K562 (cell line): ENCODE measurements around the gene BID. TPM values are rescaled to one million over a fixed set of nuclear protein-coding genes. Genes with fewer than 3 reads are reported as not detected.
A peak's percentile ranks its signal among the peaks of the same experiment; 100 is the strongest.

Source experiments
- CBFB ChIP-seq: sonication (generic); formaldehyde crosslinking; IDR thresholded peaks from 2 replicates; pipeline ENCODE4 v1.4.0; 2020; ENCODE audit warnings: mild to moderate bottlenecking, missing genetic modification reagents
- FOXP1 ChIP-seq: sonication (generic); formaldehyde crosslinking; IDR thresholded peaks from 2 replicates; pipeline ENCODE4 v1.8.0; 2022; ENCODE audit warnings: mild to moderate bottlenecking, missing genetic modification reagents
- GABPA ChIP-seq: fragments of 200-800 bp; sonication (Bioruptor generic); conservative IDR thresholded peaks from 2 replicates; pipeline ENCODE4 v1.6.1; 2016; ENCODE audit warnings: low read depth, missing genetic modification characterization, missing compliant biosample characterization
- JUNB ChIP-seq: fragments of 450-650 bp; formaldehyde crosslinking; conservative IDR thresholded peaks from 2 replicates; pipeline ENCODE4 v1.4.0; 2020; ENCODE audit warnings: mild to moderate bottlenecking
- KDM2B ChIP-seq: fragments of 250-450 bp; sonication (Bioruptor Pico); IDR thresholded peaks from 2 replicates; pipeline ENCODE4 v1.8.0; 2021; ENCODE audit warnings: mild to moderate bottlenecking, moderate library complexity
- KDM5B ChIP-seq: fragments of 200-600 bp; sonication (generic); IDR thresholded peaks from 2 replicates; pipeline ENCODE4 v1.6.1; 2012; ENCODE audit warnings: low read depth, mild to moderate bottlenecking, moderate library complexity, low read length, control low read depth, inconsistent platforms; ENCODE audit not compliant: insufficient replicate concordance
- MYC ChIP-seq, 2 experiments: fragments of 250-450 bp in 1 of 2; sonication (Bioruptor Pico) in 1 of 2; IDR thresholded peaks; 2 replicates each; pipeline versions ENCODE4 v1.5.1 to v1.6.1; 2012 to 2021; ENCODE audit warnings: low read depth in 2 of 2, borderline replicate concordance in 1 of 2, improper control_type of control experiment in 1 of 2, low read length in 1 of 2, mild to moderate bottlenecking in 1 of 2, moderate library complexity in 1 of 2
- POLR2A ChIP-seq: fragments of 450-650 bp; conservative IDR thresholded peaks from 2 replicates; pipeline ENCODE4 v1.6.1; 2016
- SIN3A ChIP-seq, 2 experiments: fragments of 150-350 bp in 1 of 2; IDR thresholded peaks; 2 replicates each; pipeline ENCODE4 v1.6.1; 2011 to 2016; ENCODE audit warnings: borderline replicate concordance in 2 of 2, low read depth in 2 of 2, low read length in 2 of 2, mild to moderate bottlenecking in 2 of 2, moderate library complexity in 2 of 2; ENCODE audit not compliant: control insufficient read depth in 1 of 2
- XRCC5 ChIP-seq: fragments of 200-400 bp; formaldehyde crosslinking; IDR thresholded peaks from 2 replicates; pipeline ENCODE4 v1.6.1; 2017; ENCODE audit warnings: low read depth, mild to moderate bottlenecking, low read length
- ZNF24 ChIP-seq: fragments of 450-650 bp; IDR thresholded peaks from 2 replicates; pipeline ENCODE4 v1.6.1; 2016
- ZNF551 ChIP-seq: fragments of 250-450 bp; sonication (Bioruptor Pico); IDR thresholded peaks from 2 replicates; pipeline ENCODE4 v1.5.0; 2021; ENCODE audit warnings: mild to moderate bottlenecking, moderate library complexity
- polyA plus RNA-seq, 8 experiments: library from polyadenylated mRNA; depleted of rRNA in 4 of 8; stranded (reverse) in 5 of 8; unstranded in 3 of 8; fragments of >200 nt; fragmentation: Nextera tagmentation in 2 of 8; fragmentation: Illumina TruSeq in 1 of 8; extraction: Ambion mirVana in 2 of 8; extraction: Trizol in 1 of 8; gene quantifications; 2 replicates each; pipeline versions ENCODE4 v1.2.1 to v1.2.3, GENCODE V29; 2011 to 2014; ENCODE audit warnings: inconsistent platforms in 1 of 8, missing spikeins in 1 of 8
- total RNA-seq, 7 experiments: library from RNA; depleted of rRNA in 6 of 7; stranded (reverse); fragments of >200 nt in 6 of 7; fragmentation: Illumina TruSeq in 2 of 7; extraction: Trizol in 2 of 7; gene quantifications; 2 replicates each; pipeline versions ENCODE4 v1.2.1 to v1.2.3, GENCODE V29; 2011 to 2021; ENCODE audit warnings: low replicate concordance in 1 of 7
- TF ChIP-seq, protein P1 (sequence below), 2 experiments: fragments of 450-650 bp; conservative IDR thresholded peaks; 2 replicates each; pipeline ENCODE4 v1.6.1; 2017; ENCODE audit warnings: mild to moderate bottlenecking in 2 of 2, moderate library complexity in 2 of 2
- TF ChIP-seq, protein P2 (sequence below): sonication (generic); formaldehyde crosslinking; IDR thresholded peaks from 2 replicates; pipeline ENCODE4 v1.5.0; 2020; ENCODE audit warnings: missing genetic modification reagents
- TF ChIP-seq, protein P3 (sequence below): fragments of 450-650 bp; formaldehyde crosslinking; IDR thresholded peaks from 2 replicates; pipeline ENCODE4 v1.4.0; 2020; ENCODE audit warnings: mild to moderate bottlenecking, mixed read lengths
- TF ChIP-seq, protein P4 (sequence below): fragments of 450-650 bp; conservative IDR thresholded peaks from 2 replicates; pipeline ENCODE4 v1.6.1; 2016; ENCODE audit warnings: missing genetic modification characterization, low read depth, mild to moderate bottlenecking, missing compliant biosample characterization, moderate library complexity
- TF ChIP-seq, protein P5 (sequence below): sonication (generic); formaldehyde crosslinking; IDR thresholded peaks from 2 replicates; pipeline ENCODE4 v1.8.0; 2022; ENCODE audit warnings: mild to moderate bottlenecking, missing genetic modification reagents

The BID gene
- total and polyA plus RNA-seq, 9 of the 15 experiments (the other 6 are each of a cell fraction or from before 2014, with no cell fraction given), result 5.2 to 209 (median 63.7) TPM

DNA sequence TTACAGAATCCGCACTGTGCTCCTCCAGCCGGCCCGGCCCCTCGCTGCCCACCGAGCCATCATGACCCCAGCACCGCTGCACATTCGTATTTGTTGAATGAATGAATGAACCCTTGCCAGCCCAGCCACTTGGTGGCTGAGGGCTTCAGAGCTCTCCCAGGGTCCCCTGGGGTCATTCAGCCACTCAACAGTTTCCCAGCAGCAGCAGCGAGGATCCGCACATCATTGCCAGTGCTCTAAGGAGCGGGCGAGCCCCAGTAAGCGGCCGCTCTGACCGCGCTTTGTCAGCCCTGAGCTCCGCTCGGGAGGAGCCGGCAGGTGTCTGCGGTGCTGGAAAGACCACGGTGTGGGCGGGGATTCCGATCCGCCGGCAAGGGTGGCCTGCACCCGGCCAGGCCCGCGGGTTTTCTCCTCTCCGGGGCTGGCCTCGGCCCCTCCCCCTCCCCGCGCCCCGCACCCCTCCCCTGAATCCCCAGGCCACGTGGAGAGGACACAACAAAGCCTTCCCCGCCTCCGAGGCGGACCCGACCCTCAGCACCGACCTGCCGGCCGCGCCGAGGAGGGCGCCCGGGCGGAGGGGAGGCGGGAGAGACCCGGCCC is 563 bp downstream of the BID start (continued):
- TF ChIP-seq MYC (IDR thresholded peaks at IDR 0.05; ENCODE audit: low read depth, low read length) (peak; percentile 82), MYC (CRISPR knock-in tag; IDR thresholded peaks at IDR 0.05; ENCODE audit: borderline replicate concordance, low read depth) (no peak), CBFB (0 out of 2 replicates have a peak, but pooled peaks have one; percentile 10), ZNF551 (CRISPR knock-in tag) (no peak), FOXP1 (CRISPR knock-in tag) (0 out of 2 replicates have a peak, but pooled peaks have one; percentile 22), SIN3A (IDR thresholded peaks at IDR 0.05; ENCODE audit: borderline replicate concordance in 2 of 2, control insufficient read depth in 1 of 2, low read depth in 2 of 2, low read length in 2 of 2) (peak; percentile 40 to 59; a peak in 3 of 4 replicates), KDM5B (peak; percentile 19), JUNB (CRISPR knock-in tag) (no peak), ZNF24 (peak; percentile 58; the same call in 1 of the 2 replicates), POLR2A (0 out of 2 replicates have a peak, but pooled peaks have one; percentile 24), GABPA (no peak), XRCC5 (0 out of 2 replicates have a peak, but pooled peaks have one; percentile 17), KDM2B (peak; percentile 45; the same call in 1 of the 2 replicates)
- TF ChIP-seq, protein P1, sequence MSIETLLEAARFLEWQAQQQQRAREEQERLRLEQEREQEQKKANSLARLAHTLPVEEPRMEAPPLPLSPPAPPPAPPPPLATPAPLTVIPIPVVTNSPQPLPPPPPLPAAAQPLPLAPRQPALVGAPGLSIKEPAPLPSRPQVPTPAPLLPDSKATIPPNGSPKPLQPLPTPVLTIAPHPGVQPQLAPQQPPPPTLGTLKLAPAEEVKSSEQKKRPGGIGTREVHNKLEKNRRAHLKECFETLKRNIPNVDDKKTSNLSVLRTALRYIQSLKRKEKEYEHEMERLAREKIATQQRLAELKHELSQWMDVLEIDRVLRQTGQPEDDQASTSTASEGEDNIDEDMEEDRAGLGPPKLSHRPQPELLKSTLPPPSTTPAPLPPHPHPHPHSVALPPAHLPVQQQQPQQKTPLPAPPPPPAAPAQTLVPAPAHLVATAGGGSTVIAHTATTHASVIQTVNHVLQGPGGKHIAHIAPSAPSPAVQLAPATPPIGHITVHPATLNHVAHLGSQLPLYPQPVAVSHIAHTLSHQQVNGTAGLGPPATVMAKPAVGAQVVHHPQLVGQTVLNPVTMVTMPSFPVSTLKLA (conservative IDR thresholded peaks at IDR 0.05), result peak; percentile 90 to 93
- TF ChIP-seq, protein P2, sequence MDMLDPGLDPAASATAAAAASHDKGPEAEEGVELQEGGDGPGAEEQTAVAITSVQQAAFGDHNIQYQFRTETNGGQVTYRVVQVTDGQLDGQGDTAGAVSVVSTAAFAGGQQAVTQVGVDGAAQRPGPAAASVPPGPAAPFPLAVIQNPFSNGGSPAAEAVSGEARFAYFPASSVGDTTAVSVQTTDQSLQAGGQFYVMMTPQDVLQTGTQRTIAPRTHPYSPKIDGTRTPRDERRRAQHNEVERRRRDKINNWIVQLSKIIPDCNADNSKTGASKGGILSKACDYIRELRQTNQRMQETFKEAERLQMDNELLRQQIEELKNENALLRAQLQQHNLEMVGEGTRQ (CRISPR knock-in tag), result 0 out of 2 replicates have a peak, but pooled peaks have one; percentile 17
- TF ChIP-seq, protein P3, sequence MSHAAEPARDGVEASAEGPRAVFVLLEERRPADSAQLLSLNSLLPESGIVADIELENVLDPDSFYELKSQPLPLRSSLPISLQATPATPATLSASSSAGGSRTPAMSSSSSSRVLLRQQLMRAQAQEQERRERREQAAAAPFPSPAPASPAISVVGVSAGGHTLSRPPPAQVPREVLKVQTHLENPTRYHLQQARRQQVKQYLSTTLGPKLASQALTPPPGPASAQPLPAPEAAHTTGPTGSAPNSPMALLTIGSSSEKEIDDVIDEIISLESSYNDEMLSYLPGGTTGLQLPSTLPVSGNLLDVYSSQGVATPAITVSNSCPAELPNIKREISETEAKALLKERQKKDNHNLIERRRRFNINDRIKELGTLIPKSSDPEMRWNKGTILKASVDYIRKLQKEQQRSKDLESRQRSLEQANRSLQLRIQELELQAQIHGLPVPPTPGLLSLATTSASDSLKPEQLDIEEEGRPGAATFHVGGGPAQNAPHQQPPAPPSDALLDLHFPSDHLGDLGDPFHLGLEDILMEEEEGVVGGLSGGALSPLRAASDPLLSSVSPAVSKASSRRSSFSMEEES (CRISPR knock-in tag), result no peak
- TF ChIP-seq, protein P4, sequence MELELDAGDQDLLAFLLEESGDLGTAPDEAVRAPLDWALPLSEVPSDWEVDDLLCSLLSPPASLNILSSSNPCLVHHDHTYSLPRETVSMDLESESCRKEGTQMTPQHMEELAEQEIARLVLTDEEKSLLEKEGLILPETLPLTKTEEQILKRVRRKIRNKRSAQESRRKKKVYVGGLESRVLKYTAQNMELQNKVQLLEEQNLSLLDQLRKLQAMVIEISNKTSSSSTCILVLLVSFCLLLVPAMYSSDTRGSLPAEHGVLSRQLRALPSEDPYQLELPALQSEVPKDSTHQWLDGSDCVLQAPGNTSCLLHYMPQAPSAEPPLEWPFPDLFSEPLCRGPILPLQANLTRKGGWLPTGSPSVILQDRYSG (tag), result no peak
- TF ChIP-seq, protein P5, sequence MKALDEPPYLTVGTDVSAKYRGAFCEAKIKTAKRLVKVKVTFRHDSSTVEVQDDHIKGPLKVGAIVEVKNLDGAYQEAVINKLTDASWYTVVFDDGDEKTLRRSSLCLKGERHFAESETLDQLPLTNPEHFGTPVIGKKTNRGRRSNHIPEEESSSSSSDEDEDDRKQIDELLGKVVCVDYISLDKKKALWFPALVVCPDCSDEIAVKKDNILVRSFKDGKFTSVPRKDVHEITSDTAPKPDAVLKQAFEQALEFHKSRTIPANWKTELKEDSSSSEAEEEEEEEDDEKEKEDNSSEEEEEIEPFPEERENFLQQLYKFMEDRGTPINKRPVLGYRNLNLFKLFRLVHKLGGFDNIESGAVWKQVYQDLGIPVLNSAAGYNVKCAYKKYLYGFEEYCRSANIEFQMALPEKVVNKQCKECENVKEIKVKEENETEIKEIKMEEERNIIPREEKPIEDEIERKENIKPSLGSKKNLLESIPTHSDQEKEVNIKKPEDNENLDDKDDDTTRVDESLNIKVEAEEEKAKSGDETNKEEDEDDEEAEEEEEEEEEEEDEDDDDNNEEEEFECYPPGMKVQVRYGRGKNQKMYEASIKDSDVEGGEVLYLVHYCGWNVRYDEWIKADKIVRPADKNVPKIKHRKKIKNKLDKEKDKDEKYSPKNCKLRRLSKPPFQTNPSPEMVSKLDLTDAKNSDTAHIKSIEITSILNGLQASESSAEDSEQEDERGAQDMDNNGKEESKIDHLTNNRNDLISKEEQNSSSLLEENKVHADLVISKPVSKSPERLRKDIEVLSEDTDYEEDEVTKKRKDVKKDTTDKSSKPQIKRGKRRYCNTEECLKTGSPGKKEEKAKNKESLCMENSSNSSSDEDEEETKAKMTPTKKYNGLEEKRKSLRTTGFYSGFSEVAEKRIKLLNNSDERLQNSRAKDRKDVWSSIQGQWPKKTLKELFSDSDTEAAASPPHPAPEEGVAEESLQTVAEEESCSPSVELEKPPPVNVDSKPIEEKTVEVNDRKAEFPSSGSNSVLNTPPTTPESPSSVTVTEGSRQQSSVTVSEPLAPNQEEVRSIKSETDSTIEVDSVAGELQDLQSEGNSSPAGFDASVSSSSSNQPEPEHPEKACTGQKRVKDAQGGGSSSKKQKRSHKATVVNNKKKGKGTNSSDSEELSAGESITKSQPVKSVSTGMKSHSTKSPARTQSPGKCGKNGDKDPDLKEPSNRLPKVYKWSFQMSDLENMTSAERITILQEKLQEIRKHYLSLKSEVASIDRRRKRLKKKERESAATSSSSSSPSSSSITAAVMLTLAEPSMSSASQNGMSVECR, result peak; percentile 70
